GM19467 (cell line): ENCODE data around the gene DOCK10.

Experiments used
- ATAC-seq: cut with Tn5 transposase; IDR thresholded peaks from one replicate; pipeline ENCODE4 v1.9.1; 2021; ENCODE audit warnings: mild to moderate bottlenecking, moderate library complexity; ENCODE audit not compliant: unreplicated experiment

DOCK10 gene

DNA sequence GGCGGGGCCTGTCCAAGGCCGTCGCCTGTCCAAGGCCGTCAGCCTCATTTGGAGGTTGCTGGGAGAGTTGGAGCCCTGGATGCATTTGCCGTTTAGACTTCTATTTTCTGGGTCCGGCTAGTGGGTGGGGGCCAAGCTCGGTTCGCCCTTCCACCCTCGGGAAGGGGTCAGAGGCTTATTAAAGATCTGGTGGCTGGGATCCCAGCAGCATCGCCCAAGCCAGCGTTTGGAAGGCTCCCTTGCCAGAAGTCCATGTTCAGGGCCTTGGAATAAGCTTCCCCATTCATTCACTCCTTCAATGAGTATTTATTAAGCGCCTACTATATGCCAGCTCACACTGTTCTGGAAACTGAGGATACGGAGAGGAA lies 516 bp upstream of the DOCK10 start:
- no peak for ATAC-seq

DNA sequence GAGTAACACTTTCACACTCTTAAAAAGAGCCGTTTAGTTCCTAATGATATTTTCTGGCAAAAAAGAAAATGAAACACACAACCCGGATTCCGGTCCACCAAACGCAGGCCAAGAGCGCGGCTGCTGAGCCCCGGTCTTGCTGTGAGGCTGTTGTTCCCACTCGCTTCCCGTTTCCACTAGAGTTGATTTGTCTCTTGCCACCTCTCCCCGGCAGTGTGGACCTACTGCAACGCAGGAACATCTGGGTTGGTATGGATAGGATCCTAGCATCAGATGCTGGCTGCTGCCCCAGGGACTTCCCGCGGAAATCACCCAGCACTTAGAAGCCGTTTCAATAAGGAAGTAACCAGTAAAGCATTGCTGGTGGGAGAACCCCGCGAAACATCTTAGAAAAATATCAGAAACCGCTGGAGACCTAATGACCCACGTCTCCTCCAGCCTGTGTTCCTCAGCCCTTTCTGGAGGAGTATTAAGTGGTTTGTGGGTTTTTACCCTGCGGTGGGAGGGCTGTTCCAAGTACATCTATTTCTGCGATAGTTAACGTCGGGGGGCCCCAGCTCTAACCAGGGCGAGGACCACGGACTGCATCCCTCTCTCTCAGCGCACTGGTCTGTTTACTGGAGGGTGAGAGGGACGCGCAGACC lies 939 bp downstream of the DOCK10 start:
- ATAC-seq, result peak; percentile 61

DNA sequence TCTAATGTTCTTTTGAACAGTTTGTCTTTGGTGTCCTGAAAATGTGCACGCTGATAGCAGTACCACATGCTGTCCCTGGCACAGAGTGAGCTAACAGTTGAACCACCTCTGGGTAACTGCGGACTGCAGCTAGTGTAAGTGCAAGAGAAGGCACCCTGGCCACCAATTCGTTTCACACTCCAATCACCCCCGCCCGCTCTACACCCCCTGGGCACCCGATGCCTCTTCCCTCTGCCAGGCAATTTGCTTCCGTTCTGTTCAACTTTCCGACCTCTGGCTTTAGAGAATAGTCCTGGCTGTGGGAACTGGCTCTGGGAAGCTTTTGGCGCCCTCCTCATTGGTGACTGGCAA lies 1.4 kb downstream of the DOCK10 start:
- peak; percentile 18 for ATAC-seq

DNA sequence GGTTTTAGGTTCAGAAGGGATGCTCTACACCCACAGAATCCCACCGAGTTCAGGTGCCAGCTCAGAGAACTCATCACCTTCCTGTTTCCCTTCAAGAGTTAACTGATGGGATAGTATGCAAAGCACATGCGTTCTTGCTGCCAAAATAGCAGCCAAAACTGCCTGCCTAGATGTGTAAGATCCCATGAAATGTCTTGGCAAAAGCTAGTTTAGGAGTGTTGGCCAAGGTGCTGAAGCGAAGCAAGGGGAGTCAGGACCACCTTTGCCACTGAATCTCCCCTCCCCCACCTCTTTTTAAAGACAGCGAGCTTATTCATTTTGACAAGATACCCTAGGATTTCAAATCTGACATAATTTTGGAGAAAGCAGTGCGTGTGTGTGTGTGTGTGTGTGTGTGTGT lies 2.1 kb downstream of the DOCK10 start:
- no peak for ATAC-seq

DNA sequence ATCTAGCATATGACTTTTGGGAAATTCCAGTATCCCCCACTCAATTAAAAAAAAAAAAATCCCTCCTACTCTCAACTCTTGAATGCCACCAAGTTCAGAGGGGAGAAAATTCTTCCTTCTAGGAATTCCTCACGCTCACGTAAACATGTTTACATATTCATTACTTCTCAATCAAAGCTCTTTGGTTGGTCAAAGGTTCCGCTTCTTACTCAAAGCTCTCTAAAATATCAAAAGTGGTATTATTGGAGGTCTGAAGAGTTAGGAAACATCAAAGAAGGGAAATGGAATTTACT lies 4.1 kb downstream of the DOCK10 start:
- ATAC-seq, result no peak

DNA sequence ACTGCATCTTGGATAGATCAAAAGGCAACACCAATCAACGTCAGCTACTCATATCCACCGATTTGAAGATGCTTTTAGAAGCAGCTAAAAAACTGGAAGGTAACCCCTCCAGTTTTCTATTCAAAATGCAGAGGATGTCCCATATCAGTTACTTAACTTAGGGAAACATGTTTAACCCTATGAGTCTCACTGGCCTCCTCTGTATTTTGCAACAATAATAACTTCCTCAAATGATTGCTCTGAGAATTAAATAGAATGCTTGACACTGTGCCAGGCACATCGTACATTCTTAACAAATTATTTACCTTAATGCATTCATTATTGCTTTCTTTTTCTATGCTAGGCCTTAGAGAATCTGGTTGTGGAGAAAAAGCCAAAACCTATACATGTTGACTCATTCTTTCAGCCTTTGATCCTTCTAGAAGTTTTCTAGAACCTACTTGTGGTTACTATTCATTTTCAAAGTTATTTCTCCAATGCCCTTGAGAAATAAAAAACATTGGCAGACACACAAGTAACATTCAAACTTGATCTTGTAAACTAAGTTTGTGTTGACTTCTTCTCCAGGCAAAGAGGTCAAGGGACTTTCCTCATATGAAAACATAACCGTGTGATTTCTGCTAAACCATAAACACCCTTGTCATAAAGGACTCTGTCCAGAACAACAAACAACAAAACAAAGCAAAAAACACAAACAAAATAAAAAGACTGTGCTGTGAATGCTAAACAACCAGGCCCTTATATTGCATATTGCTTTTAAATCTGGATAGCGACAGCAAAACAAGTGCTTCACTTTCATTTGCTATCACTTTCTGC lies 4.6 kb downstream of the DOCK10 start:
- ATAC-seq, result no peak

DNA sequence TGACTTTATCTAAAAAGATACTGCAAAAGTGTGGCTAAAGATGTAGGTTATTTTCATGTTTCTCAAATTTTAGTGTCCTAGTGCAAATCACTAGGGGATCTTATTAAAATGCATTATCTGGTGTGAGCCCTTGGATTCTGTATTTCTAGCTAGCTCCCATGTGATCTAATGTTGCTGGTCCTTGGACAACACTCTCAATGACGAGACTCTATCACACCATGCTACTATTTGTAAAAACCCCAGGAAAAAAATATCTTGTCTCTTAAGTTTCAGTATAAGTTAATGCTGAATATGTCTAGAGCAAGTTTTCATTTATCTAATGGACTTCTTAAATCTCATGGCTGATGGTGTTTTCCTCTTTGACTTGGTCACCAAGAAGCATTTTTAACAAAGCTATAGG lies 5.8 kb downstream of the DOCK10 start:
- ATAC-seq, result no peak

DNA sequence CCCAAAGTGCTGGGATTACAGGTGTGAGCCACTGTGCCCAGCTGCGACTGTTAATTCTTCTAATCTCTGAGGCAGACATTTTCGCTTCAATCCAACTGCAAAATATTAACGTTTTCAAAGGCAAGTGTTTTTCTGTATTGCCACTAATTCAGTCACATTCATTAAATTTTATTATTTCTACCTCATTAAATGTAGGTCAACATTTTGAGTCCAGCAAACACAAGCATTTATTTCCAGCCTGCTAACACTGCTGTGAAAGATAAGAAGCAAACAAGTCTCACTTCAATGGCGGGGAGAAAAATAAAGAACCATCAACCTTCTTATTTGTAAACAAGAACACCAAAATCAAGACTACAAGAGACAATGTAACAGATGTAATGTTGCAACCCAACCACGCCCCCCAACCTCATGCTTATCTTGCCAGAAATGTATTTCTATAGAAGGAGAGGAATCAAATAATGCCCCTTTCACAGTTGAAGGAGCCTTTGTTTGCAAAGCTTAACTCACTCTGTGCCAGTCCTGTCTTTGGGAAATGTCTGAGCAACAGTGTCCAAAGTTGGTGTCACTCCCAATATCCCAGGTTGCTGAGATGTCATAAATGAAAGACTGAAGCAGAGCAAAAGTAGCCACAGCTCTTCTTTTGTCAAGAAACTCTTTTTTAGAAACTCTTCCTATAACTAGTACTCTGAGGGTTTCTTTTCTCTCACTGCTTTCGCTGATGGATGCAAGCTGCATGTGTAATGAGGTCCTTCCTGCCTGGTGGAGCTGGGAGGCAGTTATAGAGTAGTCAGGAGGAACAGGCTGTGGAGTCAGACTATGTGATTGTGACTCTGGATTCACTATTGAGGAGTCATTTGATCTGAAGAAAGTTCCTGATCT lies 8.6 kb downstream of the DOCK10 start:
- ATAC-seq, result no peak

DNA sequence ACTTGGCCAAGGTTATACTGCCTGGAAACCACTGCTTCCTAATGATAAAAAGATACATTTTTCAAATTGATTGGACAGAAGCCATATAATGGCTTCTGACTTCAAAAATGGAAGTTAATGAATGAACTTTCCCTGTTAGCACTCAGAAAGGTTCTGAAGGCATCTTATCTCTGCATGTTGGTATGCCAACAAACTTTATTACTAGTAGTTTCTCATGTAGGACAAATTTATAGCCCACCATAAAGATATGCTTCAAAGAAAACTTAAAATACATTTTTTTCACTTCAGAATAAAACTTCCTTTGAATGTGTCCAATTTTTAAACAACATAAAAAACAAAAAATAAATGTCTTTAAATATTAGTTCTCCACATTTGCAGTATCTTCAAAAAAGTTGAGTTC lies 10.0 kb downstream of the DOCK10 start:
- ATAC-seq, result no peak

DNA sequence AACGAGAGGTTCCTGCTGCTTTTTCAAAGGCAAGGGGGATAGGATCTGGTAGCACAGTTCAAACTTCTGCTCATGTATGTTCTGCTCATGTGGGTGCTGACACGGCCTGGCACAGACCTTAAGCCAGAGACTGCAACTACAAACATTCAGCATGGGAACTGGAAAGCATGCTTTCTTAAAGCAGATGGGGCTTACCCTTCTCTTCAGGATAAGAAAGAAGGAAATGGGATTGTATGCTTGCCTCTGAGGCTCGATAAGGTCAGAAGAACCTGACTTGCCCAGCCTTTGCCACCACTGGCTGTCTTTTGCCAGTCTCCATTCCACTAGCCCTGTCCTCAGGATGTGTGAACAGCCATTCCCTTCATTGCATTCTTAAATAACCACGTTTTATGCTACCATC lies 10.7 kb downstream of the DOCK10 start:
- ATAC-seq, result no peak

DNA sequence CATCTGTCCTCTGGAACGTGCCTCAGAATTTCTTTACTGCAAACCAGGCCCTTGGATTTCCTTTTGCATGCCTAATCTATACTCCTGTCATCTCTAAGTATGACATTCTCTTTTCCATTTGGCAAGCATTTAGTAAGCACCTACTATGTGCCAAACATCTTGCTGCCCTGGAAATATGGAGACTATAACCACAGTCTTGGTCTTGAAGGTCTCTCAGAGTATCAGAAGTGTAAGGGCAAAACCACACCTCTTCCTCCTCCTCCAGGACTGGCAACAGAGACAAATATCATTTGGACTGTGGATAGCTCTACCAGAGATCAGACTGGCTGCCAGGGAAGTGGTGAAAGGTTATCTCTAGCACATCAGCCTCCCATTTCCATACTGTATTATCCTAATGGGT lies 11.4 kb downstream of the DOCK10 start:
- no peak for ATAC-seq

DNA sequence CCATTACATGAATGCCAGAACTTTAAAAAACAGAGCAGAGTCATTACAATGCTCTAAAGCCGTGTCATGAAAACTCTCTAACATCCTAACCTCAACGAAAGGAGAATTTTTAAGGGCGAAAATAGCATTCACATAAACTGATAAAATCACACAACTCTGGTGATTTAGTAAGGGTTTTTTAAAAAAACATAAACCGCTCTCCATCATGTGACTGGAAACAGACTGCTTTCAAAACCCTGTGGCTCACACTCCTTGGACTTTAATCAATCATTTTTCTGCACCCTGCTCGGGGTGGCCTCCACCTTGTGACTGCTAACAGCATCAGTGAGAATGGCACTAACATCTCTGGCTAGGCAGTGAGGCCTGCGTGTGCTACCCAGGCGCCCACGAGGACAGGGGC lies 12.1 kb downstream of the DOCK10 start:
- no peak for ATAC-seq

DNA sequence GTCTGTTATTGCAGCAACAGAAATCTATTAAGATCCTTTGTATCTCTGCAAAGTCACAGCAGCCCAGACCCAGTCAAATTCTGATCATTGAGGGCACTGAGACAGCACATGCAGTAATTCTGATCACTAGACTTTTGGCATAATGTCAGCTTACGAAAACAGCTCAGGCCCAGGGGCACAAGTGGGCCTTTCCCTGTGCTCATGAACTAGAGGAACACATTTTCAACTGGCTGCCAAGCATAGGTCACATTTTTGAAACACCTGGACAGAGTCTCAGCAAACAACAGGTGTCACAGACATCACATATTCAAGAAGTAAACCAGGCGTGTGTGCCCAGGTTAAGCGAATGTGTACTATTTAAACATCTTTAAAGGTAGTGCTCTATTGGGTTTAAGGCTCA lies 13.7 kb downstream of the DOCK10 start:
- no peak for ATAC-seq

DNA sequence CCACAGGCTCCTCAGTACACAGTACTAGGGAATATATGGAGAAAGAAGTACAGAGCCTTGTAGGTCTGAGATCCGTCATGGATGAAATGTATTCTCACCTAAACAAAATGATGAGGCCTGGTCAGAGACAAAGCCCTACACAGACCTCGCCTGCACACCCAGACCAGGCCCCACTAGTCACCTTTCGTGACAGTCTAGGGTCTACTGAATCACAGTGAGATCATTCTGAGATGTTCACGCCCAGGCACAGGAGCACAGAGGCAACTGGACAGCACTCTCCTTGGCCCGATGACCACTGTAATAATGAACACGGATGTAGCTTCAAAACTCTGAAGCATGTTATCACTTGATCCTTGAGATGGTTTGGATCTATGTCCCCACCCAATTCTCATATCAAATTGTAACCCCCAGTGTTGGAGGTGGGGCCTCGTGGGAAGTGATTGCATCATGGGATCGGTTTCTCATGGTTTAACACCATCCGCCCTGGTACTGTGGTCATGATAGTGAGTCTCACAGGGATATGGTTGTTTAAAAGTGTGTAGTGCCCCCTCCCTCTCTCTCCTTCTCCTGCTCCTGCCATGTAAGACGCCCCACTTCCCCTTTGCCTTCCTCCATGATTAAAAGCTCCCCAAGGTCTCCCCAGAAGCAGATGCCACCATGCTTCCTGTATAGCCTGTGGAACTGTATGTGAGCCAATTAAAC lies 15.1 kb downstream of the DOCK10 start:
- no peak for ATAC-seq

DNA sequence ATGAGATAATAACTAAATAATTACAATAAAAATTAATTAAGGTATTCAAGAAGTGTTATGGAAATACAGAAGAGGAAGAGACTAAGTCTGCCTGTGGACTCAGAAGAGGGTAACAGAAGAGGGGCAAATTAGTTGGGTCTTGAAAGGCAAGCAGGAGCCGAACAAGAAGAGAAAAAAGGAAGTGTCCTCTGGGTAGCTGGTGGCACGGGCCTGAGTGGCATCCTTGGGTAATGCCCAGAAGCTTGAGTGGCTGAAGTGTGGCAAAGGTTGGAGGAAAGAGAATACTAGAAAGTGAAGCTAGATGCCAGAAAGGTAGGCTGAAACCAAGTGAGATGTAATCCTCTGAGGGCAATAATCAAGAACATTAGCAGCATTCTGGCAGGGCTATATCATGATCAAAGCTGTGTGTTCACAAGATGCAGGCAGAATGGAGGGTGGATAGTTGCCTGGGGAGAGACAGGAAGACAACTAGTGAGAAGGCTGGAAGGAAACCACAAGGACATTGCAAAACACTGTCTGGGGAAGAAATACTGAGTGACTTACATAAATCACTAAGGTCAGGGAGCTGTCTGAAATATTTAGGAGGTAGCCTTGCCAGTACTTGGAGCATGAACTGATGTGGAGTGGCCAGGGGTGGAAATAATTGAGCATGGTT lies 16.2 kb downstream of the DOCK10 start:
- ATAC-seq, result no peak

DNA sequence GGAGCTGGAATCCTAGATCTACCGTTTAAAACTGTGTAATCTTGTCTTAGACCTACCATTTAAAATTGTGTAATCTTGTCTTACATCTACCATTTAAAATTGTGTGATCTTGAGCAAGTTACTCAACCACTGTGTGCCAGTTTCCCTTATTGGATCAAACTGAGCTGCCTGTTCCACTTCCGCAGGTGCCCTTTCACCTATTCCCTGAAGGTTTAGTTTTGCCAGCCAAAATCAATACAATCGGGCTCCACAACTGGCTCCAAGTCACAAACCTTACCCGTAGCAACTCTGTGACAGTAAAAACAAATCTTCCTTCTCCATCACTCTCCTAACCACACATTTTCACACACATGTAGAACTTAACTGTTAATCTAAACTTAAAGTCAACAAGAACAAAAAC lies 20.1 kb downstream of the DOCK10 start:
- no peak for ATAC-seq

DNA sequence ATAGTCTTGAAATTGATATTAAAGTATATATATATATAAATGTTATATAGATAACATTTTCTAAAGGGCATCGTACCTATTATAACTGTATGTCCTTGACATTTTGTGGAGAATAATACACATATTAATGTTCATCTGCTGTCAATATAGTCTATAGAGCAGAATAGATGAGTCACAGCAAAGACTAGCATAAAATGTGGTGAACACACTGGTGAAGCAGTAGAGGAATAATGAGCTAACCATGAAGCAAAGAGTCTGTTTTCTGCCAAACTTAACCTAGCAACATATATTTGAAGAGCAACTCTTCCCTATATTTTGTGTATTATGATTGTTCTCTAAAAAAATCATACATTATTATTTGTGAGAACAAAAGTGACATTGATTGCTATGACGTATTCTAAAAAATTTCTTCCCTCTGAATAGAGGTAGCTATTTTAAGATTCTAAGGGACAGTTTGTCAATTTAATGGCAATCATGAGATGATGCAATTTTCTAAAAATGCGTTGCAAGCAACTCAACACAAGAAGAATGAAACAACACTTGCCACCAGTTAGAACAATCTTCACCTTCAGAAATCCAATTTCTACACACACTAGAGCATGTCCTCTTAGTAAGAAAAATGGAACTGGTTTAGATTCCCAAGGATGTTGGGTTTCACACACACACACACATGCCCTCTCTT lies 22.0 kb downstream of the DOCK10 start:
- no peak for ATAC-seq

DNA sequence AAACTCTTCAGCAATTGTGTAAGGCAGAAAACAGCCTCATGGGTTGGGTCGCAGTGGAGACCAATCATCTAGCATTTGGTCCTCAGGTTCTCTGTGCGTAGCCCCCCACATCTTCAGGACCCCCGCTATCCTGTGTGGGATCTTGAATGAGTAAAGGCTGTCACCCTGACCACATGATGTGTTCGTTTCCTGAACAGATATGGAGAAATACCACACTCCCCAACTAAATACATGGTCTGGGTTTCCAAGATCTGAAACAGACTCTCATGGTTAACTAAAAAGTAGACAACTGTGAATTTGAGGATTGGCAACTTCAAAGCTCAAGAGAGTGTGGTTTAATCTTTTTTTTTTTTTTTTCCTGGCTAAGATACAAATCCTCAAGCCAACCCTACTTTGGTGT lies 23.2 kb downstream of the DOCK10 start:
- no peak for ATAC-seq

DNA sequence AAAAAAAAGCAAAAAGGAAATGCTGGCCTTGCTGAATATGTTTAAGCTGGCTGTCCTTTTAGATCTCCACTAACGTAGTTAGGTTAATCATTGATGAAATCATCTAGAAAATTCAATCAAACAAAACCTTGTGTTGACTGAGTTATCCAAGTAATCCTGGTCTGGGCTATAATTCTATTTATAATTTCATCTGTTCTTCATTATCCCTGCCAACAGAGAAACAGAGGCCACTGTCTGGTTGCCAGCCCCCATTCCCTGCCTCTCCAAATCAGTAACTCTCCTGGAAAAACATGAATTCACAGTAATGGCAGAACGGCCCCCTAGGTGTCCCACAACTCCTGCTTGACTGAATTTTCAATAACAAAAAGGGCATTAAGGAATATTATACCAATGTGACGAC lies 24.6 kb downstream of the DOCK10 start:
- no peak for ATAC-seq

DNA sequence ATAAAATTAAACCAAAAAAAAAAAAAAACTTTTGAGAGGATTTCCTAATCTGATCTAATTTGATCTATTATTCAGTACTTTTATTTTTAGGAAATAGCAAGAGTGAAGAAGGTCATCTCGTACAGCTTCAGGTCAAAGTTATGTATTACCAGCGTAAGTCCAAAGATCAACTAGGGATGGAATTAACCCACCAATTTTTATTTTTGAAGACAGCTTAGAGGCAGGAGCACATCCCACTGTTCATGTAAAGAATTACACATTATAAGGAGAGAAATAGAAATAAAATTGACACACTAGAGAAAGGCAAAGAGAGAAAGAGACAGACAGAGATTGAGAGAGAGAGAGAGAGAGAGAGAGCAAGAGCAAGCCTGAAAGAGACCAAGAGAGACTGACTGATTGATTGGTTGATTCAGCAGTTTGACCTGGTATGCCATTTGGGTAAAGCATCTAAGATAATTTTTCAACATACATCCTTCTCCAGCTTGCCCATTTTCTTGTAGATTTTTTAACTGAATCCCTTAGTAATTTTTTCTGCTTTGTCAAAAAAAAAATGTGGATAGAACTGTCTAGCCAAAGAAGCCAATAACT lies 25.1 kb downstream of the DOCK10 start:
- no peak for ATAC-seq
